GM12872 (cell line): Measurements from ENCODE around the gene EIF5.
A peak's percentile ranks its signal among the peaks of the same experiment; 100 is the strongest.

ENCODE experiments used
- CTCF ChIP-seq: IDR thresholded peaks from 3 replicates; pipeline ENCODE4 v1.5.1; 2011; ENCODE audit warnings: low read depth, mild to moderate bottlenecking, low read length, moderate library complexity; ENCODE audit not compliant: insufficient read depth

Gene EIF5

GRCh38 chr14:103290494-103290893 lies 43.5 kb upstream of the EIF5 start:
- TF ChIP-seq CTCF: no peak

- TF ChIP-seq CTCF: no peak
These were observed 43.1 kb upstream of the EIF5 start for GRCh38 chr14:103290961-103291360.

- peak; percentile 94 for TF ChIP-seq CTCF
These were observed 41.3 kb upstream of the EIF5 start for GRCh38 chr14:103292426-103293374.

GRCh38 chr14:103293465-103293864 lies 40.6 kb upstream of the EIF5 start:
- TF ChIP-seq CTCF: no peak

GRCh38 chr14:103294091-103294490 lies 39.9 kb upstream of the EIF5 start:
- no peak for TF ChIP-seq CTCF

- TF ChIP-seq CTCF: no peak
These were observed 38.0 kb upstream of the EIF5 start for GRCh38 chr14:103296007-103296406.

GRCh38 chr14:103296987-103297386 lies 37.0 kb upstream of the EIF5 start:
- no peak; the same call in 2 of the 3 replicates for TF ChIP-seq CTCF
